Activated naive CD4-positive, alpha-beta T cell (primary cell): ENCODE results near the gene ULK1.
A peak's percentile ranks its signal among the peaks of the same experiment; 100 is the strongest.

Experiments used
- DNase-seq, 4 experiments: peaks; one replicate each; lab custom pipeline; 2025; lab: John Stamatoyannopoulos, UW

ULK1 gene

DNA sequence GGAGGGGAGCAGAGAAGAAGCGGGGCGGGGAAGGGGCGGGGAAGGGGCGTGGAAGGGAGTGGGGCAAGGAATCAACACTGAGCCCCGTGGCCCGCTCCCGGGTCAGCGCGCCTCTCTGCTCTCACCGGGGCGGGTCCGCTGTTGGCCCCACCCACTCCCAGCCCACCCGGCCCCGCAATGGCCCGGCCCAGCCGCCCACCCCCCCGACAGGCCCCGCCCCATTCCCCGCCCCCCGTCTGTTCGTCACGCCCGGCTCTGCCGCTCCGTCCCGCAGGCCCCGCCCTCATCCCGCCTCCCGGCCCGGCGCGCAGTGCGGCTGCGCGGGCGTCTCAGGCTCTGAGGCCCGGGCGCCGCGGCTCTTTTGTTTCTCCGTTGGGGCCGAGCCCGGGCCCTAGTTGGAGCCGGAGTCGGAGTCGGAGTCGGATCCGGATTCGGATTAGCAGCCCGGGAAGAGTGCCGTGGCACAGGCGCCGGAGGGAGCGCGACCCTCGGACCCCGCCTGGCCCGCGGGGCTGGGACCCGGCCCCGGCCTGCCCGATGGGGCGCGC is at the start of gene ULK1:
Gene ULK1 (plus strand): TSS at position 310 of the 548 bp plus-strand sequence. CDS start 380 bp downstream, outside the sequence.
- DNase-seq, result peak; percentile 60 to 95 (median 82)

- DNase-seq, result no peak
Observed at GRCh38 chr12:131844656-131845055, 49.8 kb upstream of the ULK1 start.

DNA sequence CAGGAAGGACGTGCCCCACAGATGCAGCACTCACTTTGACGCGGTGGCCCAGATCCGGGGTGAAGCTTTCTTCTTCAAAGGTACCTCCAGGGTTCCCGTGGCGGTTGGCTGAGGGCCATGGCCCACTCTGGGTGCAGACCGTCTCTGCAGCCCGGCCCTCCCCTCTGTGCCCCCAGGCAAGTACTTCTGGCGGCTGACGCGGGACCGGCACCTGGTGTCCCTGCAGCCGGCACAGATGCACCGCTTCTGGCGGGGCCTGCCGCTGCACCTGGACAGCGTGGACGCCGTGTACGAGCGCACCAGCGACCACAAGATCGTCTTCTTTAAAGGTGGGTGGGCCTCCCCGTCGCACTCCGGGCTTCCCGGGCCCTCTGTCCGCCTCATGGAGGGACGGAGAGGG is 49.3 kb upstream of the ULK1 start:
- no peak for DNase-seq

GRCh38 chr12:131847456-131847855 is 47.0 kb upstream of the ULK1 start:
- no peak for DNase-seq

DNA sequence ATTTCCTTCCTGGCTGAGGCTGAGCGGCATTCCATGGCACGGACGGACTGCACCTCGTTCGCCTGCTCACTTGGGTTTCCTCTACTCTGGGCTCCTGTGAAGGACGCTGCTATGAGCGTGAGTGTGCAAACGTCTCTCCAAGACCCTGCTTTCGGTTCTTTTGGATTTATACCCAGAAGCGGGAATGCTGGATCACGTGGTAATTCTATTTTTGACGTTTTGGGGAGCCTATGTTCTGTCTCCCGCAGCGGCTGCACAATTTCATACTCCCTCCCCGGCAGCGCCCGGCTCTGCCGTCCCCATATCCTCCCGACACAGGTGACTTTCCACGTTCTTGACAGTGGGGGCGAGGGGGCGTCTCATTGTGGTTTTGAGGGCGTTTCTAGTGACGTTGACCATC is 45.7 kb upstream of the ULK1 start:
- no peak for DNase-seq

- DNase-seq, result no peak
Observed at GRCh38 chr12:131849700-131850553, 44.5 kb upstream of the ULK1 start.

DNA sequence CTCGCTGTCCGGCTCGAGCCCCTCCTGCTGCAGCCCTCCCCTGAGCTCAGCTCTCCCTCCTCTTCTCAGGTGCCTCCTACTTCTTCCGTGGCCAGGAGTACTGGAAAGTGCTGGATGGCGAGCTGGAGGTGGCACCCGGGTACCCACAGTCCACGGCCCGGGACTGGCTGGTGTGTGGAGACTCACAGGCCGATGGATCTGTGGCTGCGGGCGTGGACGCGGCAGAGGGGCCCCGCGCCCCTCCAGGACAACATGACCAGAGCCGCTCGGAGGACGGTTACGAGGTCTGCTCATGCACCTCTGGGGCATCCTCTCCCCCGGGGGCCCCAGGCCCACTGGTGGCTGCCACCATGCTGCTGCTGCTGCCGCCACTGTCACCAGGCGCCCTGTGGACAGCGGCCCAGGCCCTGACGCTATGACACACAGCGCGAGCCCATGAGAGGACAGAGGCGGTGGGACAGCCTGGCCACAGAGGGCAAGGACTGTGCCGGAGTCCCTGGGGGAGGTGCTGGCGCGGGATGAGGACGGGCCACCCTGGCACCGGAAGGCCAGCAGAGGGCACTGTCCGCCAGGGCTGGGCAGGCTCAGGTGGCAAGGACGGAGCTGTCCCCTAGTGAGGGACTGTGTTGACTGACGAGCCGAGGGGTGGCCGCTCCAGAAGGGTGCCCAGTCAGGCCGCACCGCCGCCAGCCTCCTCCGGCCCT is 43.4 kb upstream of the ULK1 start:
- no peak for DNase-seq

DNA sequence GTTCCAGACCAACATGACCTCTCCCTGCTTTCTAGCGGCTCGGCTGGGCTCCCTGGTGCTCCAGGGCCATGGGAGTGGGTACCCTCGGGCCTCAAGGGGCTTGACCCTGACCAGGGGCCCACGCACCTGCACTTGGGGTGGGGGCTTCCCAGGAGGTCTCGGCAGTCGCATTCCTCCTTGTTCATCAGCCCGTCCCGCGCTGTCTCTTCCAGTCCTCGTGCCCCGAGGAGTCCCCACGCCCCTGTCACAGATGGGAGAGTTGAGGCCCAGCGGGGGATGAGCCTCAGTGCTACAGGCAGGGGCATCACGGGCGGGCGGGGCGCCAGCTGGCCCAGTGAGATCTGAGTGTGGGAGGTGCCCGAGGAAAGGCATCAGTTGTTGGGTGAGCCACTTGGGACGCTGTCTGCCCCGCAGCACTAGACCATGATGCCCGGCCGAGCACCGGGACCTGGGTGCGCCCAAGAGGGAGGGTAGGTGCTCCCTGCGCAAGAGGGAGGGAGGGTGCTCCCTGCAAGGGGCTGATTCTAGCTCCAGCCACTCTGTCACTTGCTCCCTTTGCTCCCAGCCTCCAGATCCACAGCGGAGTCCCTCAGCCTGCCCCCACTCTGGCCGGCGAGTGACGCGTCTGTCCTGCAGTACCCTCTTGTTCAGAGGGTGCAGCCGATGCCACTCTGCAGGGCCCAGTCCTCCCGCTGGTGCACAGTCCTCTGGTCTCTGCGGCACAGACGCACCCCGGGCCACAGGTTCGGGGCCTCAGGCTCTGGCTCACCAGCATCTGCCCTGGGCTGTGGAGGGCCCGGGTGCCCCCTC is 42.5 kb upstream of the ULK1 start:
- no peak for DNase-seq

DNA sequence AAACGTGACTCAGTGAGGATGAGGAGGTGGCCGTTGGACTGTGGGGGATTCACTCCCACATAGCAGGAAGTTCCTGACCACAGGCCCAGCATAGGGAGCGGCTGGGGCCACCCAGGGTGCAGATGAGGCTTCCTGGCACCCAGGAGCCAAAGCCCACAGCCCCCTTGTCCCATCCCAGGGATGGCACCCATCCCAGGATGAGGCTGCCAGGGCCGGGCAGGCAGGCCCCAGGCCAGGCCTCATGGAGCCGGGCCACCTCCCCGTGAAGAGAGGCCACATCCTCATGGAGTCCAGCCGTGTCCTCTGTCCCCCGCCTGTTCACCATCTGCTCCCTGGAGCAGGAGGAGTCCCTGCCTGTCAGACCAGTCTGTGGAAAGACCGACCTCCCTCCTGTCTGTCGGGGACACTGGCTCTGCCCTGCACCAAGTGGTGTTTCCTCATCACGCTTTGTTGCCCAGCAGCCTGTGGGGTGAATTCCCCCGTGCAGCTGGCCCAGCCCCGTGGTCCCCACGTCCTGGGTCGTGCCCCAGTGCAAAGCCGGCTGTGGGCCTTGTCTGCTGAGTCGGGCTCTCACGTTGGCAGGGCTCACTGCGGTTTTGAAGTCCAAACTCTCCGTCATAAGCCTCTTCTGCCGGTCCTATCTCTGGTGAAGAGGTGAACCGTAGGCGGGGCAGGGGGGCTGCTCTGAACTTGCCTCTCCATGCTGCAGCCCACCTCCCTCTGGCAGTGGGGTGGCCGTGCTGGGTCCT is 41.7 kb upstream of the ULK1 start:
- DNase-seq, result no peak

- DNase-seq, result no peak
Observed at GRCh38 chr12:131853832-131854797, 40.3 kb upstream of the ULK1 start.

DNA sequence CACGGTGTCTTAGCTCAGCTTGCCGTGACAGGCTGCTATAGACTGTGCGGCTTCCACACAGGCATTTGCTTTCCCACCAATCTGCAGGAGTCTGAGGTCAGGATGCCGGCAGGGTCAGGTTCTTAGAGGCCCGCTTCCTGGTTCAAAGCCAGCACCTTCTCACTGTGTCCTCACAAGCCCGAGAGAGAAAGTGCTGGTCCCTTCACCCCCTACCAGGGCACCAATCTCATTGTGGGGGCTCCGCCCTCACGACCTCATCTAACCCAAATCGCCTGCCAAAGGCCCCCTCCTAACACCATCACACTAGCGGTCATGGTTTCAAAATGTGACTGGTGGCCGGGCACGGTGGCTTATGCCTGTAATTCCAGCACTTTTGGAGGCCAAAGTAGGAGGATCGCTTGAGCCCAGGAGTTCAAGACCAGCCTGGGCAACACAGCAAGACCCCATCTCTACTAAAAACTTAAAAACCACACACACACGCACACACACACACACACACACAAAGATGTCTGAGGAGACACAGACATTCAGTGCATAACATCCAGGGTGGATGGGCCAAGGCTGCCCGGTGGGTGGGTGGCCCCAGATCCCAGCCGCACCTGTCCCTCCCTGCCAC is 39.5 kb upstream of the ULK1 start:
- no peak for DNase-seq

DNA sequence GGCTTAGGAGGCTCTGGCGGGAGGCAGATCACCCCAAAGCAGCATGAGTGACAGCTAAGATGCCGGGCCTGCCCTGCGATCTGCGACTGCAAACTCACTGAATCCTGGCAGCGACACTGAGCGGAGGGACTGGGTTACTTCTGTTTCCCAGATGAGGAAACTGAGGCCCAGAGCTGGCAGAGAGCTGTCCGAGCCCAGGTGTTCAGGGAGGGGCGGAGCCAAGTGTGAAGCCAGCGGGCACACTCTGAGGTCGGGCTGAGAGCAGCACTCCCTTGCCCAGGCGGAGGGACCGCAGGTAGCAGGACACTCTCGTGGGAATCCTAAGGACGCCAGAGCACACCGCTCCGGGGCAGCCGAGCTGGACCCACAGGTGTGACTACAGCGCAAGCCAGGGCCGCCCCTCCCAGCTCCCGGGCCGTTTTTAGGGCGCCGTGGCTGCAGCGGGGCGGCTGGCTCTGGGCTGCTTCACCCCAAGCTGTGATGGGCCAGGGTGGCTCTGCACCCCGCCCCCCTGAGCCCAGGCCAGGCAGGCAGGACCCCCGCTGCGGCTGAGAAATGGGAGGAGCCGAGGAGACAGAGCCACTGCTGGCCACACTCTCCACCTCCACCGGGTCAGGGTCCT is 38.8 kb upstream of the ULK1 start:
- DNase-seq, result no peak

DNA sequence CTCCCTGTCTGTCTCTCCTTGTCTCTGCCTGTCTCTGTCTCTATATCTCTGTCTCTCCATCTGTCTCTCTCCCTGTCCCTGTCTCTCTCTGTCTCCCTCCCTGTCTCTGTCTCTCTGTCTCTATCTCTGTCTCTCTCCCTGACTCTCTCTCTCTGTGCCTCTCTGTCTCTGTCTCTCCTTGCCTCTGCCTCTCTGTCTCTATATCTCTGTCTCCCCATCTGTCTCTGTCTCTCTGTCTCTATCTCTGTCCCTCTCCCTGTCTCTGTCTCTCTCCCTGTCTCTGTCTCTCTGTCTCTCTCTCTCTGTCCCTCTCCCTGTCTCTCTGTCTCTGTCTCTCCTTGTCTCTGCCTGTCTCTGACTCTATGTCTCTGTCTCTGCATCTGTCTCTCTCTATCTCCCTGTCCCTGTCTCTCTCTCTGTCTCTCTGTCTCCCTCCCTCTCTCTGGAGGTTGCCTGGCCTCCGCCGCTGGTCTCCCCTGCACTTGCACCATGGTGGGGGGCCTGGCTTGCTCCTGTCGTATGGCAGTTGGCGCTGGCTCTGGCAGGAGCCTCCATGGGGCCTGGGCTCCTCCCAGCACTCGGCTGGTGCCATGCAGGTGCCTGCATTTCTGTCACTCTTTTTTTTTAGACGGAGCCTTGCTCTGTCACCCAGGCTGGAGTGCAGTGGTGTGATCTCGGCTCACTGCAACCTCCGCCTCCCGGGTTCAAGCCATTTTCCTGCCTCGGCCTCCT is 37.9 kb upstream of the ULK1 start:
- DNase-seq, result no peak

DNA sequence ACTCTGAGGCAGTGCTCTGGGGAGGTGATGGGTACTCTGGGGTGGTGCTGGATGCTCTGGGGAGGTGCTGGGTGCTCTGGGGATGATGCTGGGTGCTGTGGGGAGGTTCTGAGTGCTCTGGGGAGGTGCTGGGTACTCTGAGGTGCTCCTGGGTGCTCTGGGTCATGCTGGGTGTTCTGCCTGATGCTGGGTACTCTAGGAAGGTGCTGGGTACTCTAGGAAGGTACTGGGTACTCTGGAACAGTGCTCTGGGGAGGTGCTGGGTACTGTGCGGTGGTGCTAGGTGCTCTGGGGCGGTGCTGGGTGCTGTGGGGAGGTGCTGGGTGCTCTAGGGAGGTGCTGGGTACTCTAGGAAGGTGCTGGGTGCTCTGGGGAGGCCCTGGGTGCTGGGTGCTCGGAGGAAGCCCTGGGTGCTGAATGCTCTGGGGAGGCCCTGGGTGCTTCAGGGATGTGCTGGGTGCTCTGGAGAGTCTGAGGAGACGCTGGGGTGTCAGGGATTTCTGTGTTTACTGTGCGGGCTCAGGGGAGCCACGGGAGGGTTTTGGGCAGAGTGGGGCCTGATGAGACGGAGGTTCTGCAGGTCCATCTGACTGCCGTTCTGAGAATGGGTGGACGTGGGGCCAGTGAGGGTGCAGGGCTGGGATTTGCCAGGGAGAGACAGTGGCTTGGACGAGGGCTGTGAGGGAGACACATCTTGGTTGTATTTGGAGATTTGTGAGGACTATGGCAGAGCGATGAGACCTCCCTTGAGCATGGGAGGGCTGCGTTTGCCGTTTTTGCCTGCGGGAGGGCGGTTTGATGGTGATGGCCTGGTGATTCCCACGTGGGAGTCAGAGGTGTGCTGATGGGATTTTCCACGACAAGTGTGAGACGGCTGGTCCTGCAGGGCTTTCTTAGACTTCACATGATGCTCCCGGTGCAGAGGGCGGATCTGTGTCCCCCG is 36.2 kb upstream of the ULK1 start:
- no peak for DNase-seq

DNA sequence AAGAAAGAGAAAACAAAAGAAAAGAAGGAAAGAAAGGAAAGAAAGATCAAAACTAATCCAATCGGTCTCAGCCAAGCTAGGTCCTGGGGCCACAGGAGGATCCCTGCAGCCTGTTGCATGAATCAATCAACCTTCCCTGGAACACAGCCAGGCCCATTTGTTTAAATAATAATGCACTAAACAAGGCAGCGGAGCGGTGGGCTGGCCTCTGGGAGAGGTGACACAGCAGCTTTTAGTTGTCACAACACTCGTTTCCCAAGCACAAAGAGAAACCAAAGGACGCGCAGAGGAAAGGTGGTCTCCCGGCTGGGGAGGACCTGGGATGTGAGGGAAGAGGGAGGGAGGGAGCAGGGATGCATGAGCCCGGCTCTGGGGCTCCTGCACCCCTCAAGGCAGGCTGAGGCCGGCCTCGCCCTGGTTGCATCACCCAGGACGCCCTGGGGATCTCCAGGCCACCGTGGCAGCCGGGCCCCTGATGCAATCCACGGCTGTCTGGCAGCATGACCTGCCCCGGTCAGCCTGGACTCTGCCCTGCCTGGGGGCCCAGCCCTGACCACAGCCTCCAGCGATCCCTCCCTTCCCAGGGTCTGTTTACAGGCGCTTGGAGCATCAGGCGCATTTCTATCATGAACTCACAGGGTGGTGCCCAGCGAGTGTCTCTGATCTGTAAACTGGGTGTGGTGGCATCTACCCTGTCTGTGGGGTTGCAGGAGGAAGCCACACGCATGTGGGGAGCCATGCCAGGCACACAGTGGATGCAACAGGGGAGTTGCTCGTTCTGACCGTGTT is 33.8 kb upstream of the ULK1 start:
- DNase-seq, result no peak

DNA sequence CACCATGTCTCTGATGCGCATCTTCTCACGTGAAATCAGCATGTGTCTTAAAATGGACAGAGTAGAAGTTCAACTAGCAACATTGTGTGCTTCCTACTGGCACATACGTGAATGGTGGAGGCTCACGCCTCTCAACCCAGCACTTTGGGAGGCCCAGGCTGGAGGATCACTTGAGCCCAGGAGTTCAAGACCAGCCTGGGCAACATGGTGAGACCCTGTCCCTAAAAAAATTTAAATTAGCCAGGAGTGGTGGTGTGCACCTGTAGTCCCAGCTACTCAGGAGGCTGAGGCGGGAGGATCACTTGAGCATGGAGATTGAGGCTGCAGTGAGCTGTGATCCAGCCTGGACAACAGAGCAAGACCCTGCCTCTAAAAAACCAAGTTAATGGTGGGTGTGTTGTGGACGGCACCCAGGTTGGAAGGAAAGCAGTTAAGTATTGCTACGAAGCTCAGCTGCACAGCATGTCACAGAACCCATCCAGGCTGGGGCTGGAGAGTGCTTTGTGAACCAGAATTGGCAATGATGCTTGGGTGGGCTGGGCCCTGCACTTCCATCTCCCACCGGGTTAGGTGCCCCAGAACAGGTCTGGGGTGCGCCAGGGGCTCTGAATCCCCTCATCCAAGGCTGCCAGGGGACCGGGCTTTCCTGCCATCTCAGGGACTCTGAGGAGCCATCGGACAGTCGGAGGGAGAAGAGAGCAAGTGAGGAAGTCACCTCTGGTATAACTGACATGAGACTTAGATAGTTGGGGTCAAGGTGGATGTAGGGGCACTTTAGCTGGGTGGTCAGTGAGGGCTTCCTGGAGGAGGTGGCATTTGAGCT is 33.0 kb upstream of the ULK1 start:
- DNase-seq, result no peak
